T-helper 2 cell treated with Interferon-gamma antibody and Interleukin-4, amounts not matched to agents 100 ng/mL and 5 ng/mL, for 36 hours (primary cell): ENCODE measurements around the gene HECA. TPM values are rescaled to one million over a fixed set of nuclear protein-coding genes. Genes with fewer than 3 reads are reported as not detected.
"Not testable (repeated sequence)": the region's sequence is repeated elsewhere in the genome, so short reads cannot be mapped to it uniquely, and the experiment has no call there.

Experiments used
- intact Hi-C: fragments of 100-400 bp; cut with micrococcal nuclease; formaldehyde crosslinking; loops from one replicate; pipeline ENCODE4 v1.15.1; 2023
- total RNA-seq: library from RNA; stranded (reverse); gene quantifications from 2 replicates; pipeline ENCODE4 v1.2.3, GENCODE V29; 2022

HECA gene
- total RNA-seq, 1 donor from 2014 or later: 40.0 TPM

- intact Hi-C loops: loop anchor here (10.0 kb wide), 1 partner anchor 319 kb away; no protein-coding TSS in a partner anchor
Measured at GRCh38 chr6:139134064-139134395, 850 bp upstream of the HECA start.

- intact Hi-C loops: loop anchor here (1.0 to 10.0 kb wide), 11 partner anchors 10 to 363 kb away; partner anchors contain the start of genes ABRACL, CCDC28A, CITED2 and TXLNB
Measured at GRCh38 chr6:139135578-139136545, 982 bp downstream of the HECA start.

GRCh38 chr6:139137706-139138105 is 2.8 kb downstream of the HECA start:
- intact Hi-C loops: loop anchor here (2.0 to 10.0 kb wide), 3 partner anchors 151 to 323 kb away; no protein-coding TSS in a partner anchor

GRCh38 chr6:139140854-139141253 is 6.0 kb downstream of the HECA start:
- intact Hi-C loops: not testable (repeated sequence)

- intact Hi-C loops: no loop called here
Measured at GRCh38 chr6:139142262-139142661, 7.4 kb downstream of the HECA start.

- intact Hi-C loops: no loop called here
Measured at GRCh38 chr6:139143111-139143510, 8.2 kb downstream of the HECA start.

- intact Hi-C loops: loop anchor here (1.0 to 2.0 kb wide), 2 partner anchors 9 to 16 kb away; no protein-coding TSS in a partner anchor
Measured at GRCh38 chr6:139144490-139145085, 9.7 kb downstream of the HECA start.

GRCh38 chr6:139145661-139146060 is 10.8 kb downstream of the HECA start:
- intact Hi-C loops: loop anchor here (1.0 to 2.0 kb wide), 3 partner anchors 8 to 15 kb away; no protein-coding TSS in a partner anchor

GRCh38 chr6:139146317-139146726 is 11.4 kb downstream of the HECA start:
- intact Hi-C loops: loop anchor here (1.0 kb wide), 1 partner anchor 10 kb away; no protein-coding TSS in a partner anchor

- intact Hi-C loops: no loop called here
Measured at GRCh38 chr6:139147628-139148027, 12.7 kb downstream of the HECA start.

GRCh38 chr6:139148557-139149235 is 13.8 kb downstream of the HECA start:
- intact Hi-C loops: no loop called here

- intact Hi-C loops: no loop called here
Measured at GRCh38 chr6:139149383-139149782, 14.5 kb downstream of the HECA start.

GRCh38 chr6:139150920-139151319 is 16.0 kb downstream of the HECA start:
- intact Hi-C loops: no loop called here

- intact Hi-C loops: loop anchor here (1.0 kb wide), 1 partner anchor 10 kb away; no protein-coding TSS in a partner anchor
Measured at GRCh38 chr6:139151425-139152087, 16.7 kb downstream of the HECA start.

GRCh38 chr6:139152088-139152891 is 17.4 kb downstream of the HECA start:
- intact Hi-C loops: loop anchor here (1.0 kb wide), 1 partner anchor 9 kb away; no protein-coding TSS in a partner anchor

- intact Hi-C loops: loop anchor here (1.0 kb wide), 2 partner anchors 8 kb away; no protein-coding TSS in a partner anchor
Measured at GRCh38 chr6:139152892-139153271, 18.0 kb downstream of the HECA start.

GRCh38 chr6:139153855-139154254 is 19.0 kb downstream of the HECA start:
- intact Hi-C loops: loop anchor here (1.0 kb wide), 1 partner anchor 9 kb away; no protein-coding TSS in a partner anchor

GRCh38 chr6:139154881-139155547 is 20.1 kb downstream of the HECA start:
- intact Hi-C loops: no loop called here

- intact Hi-C loops: no loop called here
Measured at GRCh38 chr6:139156102-139156501, 21.2 kb downstream of the HECA start.
